ENCODE measurements around the gene CFLAR.
A peak's percentile ranks its signal among the peaks of the same experiment; 100 is the strongest.
"Not testable (repeated sequence)": the region's sequence is repeated elsewhere in the genome, so short reads cannot be mapped to it uniquely, and the experiment has no call there.

CFLAR gene

GRCh38 chr2:201116959-201117734 lies 1.2 kb downstream of the CFLAR start:
- Histone ChIP-seq H3K27me3 (replicated peaks; ENCODE audit: insufficient read depth, low read length) (no peaks in the 10 kb centered on the region), H3K4me2 (ENCODE audit: low read depth, low read length) (peak overlapping the region; percentile 73), H3K9me2 (replicated peaks; ENCODE audit: insufficient read depth, low read length) (no peaks in the 10 kb centered on the region), H3F3A (ENCODE audit: insufficient read depth, low read length) (peaks cover 72% of the 10 kb centered on the region), H2AFZ (ENCODE audit: low read length) (peak overlapping the region; percentile 82; the same call in 1 of the 2 replicates), H3K9ac (ENCODE audit: low read length) (peak overlapping the region; percentile 97), H3K4me3 (ENCODE audit: low read length) (peak overlapping the region; percentile 85), H3K36me3 (replicated peaks; ENCODE audit: insufficient read depth, low read length) (no peaks in the 10 kb centered on the region), H3K27ac (ENCODE audit: low read length) (peak overlapping the region; percentile 96), H4K20me1 (ENCODE audit: insufficient read depth, low read length) (no peaks in the 10 kb centered on the region), H3K79me2 (ENCODE audit: low read length) (peaks cover 52% of the 10 kb centered on the region), H3K9me3 (replicated peaks; ENCODE audit: insufficient read depth, low read length) (no peaks in the 10 kb centered on the region), H3K4me1 (ENCODE audit: low read length) (peaks cover 23% of the 10 kb centered on the region)
- DNase-seq, result peak; percentile 90
- TF ChIP-seq EZH2phosphoT487 (IDR thresholded peaks at IDR 0.05; ENCODE audit: low read length), result no peak
- TF ChIP-seq CTCF (IDR thresholded peaks at IDR 0.05; ENCODE audit: low read length), result peak; percentile 52
- TF ChIP-seq EZH2 (optimal IDR thresholded peaks at IDR 0.05; ENCODE audit: low read depth, low read length), result no peak

- H3K36me3 ChIP-seq (replicated peaks; ENCODE audit: insufficient read depth, low read length), result not testable (repeated sequence)
- peaks cover 78% of the 10 kb centered on the region for H3F3A ChIP-seq (ENCODE audit: insufficient read depth, low read length)
- H3K9ac ChIP-seq (ENCODE audit: low read length), result peak overlapping the region; percentile 97
Observed at GRCh38 chr2:201117735-201118094, 1.8 kb downstream of the CFLAR start.

GRCh38 chr2:201118121-201118960 lies 2.4 kb downstream of the CFLAR start:
- peak overlapping the region; percentile 96 for H3K27ac ChIP-seq (ENCODE audit: low read length)
- H2AFZ ChIP-seq (ENCODE audit: low read length), result peak overlapping the region; percentile 13; the same call in 1 of the 2 replicates
- H3K27me3 ChIP-seq (replicated peaks; ENCODE audit: insufficient read depth, low read length), result no peaks in the 10 kb centered on the region
- peaks cover 84% of the 10 kb centered on the region for H3F3A ChIP-seq (ENCODE audit: insufficient read depth, low read length)
- peak overlapping the region; percentile 85 for H3K4me3 ChIP-seq (ENCODE audit: low read length)
- TF ChIP-seq EZH2 (optimal IDR thresholded peaks at IDR 0.05; ENCODE audit: low read depth, low read length) (no peak), CTCF (IDR thresholded peaks at IDR 0.05; ENCODE audit: low read length) (peak; percentile 65), EZH2phosphoT487 (IDR thresholded peaks at IDR 0.05; ENCODE audit: low read length) (no peak)
- no peaks in the 10 kb centered on the region for H3K9me2 ChIP-seq (replicated peaks; ENCODE audit: insufficient read depth, low read length)
- peak overlapping the region; percentile 97 for H3K9ac ChIP-seq (ENCODE audit: low read length)
- H3K4me2 ChIP-seq (ENCODE audit: low read depth, low read length), result peak overlapping the region; percentile 73
- H4K20me1 ChIP-seq (ENCODE audit: insufficient read depth, low read length), result no peaks in the 10 kb centered on the region
- H3K4me1 ChIP-seq (ENCODE audit: low read length), result peaks cover 35% of the 10 kb centered on the region
- no peaks in the 10 kb centered on the region for H3K9me3 ChIP-seq (replicated peaks; ENCODE audit: insufficient read depth, low read length)
- H3K79me2 ChIP-seq (ENCODE audit: low read length), result peaks cover 62% of the 10 kb centered on the region
- H3K36me3 ChIP-seq (replicated peaks; ENCODE audit: insufficient read depth, low read length), result no peaks in the 10 kb centered on the region
- peak; percentile 93 for DNase-seq

More at GRCh38 chr2:201117735-201118094, 1.8 kb downstream of the CFLAR start:
- H3K9me2 ChIP-seq (replicated peaks; ENCODE audit: insufficient read depth, low read length); DNase-seq; H3K27me3 ChIP-seq (replicated peaks; ENCODE audit: insufficient read depth, low read length); H4K20me1 ChIP-seq (ENCODE audit: insufficient read depth, low read length); H3K9me3 ChIP-seq (replicated peaks; ENCODE audit: insufficient read depth, low read length): not testable (repeated sequence)
- Histone ChIP-seq H3K79me2 (ENCODE audit: low read length) (peaks cover 57% of the 10 kb centered on the region), H3K4me1 (ENCODE audit: low read length) (peaks cover 29% of the 10 kb centered on the region), H2AFZ (ENCODE audit: low read length) (peak overlapping the region; percentile 13; the same call in 1 of the 2 replicates), H3K27ac (ENCODE audit: low read length) (peak overlapping the region; percentile 96), H3K4me3 (ENCODE audit: low read length) (peak overlapping the region; percentile 85), H3K4me2 (ENCODE audit: low read depth, low read length) (peak overlapping the region; percentile 73)
